Adrenal gland (tissue), 5 donors: Measurements from ENCODE around the gene KDM4C.

ENCODE experiments used
- POLR2A ChIP-seq, 2 donors: fragments of 450-650 bp; IDR thresholded peaks; one replicate each; pipeline ENCODE4 v1.6.1; 2017; ENCODE audit warnings: antibody characterized with exemption in 2 of 2, mild to moderate bottlenecking in 2 of 2, moderate library complexity in 1 of 2
- TF ChIP-seq, protein P1 (sequence below), 6 experiments: fragments of 450-650 bp in 4 of 6; fragments of 200-600 bp in 2 of 6; sonication (generic) in 1 of 6; IDR thresholded peaks; 1 replicate in 5 of 6; 2 replicates in 1 of 6; pipeline versions ENCODE4 v1.5.1 to v1.8.0; 2016 to 2021; ENCODE audit warnings: antibody characterized with exemption in 6 of 6, mild to moderate bottlenecking in 2 of 6, moderate library complexity in 1 of 6
- donor health status: DM: no; HTN: no; CAD: no.

DNA sequence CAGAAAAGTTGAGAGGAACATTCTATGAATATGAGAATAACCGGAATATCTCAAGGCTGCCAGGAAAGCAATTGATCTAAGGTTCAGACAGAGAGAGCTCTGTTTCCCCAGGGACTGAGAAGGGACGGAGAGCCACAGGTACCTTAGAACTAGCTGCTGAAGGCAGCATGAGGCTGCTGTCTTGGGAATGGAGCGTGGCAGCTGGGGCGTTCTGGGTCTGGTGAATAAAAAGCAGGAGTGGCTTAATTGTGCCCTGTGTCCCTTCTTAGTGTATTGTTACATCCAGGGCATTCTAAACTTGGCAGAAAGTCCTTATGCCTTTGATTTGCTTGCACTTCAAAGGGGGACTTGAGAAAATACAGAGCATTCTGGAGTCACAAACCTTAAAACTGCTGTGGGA, 434.5 kb downstream of the KDM4C start:
- TF ChIP-seq, protein P1, sequence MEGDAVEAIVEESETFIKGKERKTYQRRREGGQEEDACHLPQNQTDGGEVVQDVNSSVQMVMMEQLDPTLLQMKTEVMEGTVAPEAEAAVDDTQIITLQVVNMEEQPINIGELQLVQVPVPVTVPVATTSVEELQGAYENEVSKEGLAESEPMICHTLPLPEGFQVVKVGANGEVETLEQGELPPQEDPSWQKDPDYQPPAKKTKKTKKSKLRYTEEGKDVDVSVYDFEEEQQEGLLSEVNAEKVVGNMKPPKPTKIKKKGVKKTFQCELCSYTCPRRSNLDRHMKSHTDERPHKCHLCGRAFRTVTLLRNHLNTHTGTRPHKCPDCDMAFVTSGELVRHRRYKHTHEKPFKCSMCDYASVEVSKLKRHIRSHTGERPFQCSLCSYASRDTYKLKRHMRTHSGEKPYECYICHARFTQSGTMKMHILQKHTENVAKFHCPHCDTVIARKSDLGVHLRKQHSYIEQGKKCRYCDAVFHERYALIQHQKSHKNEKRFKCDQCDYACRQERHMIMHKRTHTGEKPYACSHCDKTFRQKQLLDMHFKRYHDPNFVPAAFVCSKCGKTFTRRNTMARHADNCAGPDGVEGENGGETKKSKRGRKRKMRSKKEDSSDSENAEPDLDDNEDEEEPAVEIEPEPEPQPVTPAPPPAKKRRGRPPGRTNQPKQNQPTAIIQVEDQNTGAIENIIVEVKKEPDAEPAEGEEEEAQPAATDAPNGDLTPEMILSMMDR (IDR thresholded peaks at IDR 0.05), result no peak
- TF ChIP-seq POLR2A (IDR thresholded peaks at IDR 0.05), result no peak
